ENCODE data around the gene ZNF43.

Gene ZNF43

DNA sequence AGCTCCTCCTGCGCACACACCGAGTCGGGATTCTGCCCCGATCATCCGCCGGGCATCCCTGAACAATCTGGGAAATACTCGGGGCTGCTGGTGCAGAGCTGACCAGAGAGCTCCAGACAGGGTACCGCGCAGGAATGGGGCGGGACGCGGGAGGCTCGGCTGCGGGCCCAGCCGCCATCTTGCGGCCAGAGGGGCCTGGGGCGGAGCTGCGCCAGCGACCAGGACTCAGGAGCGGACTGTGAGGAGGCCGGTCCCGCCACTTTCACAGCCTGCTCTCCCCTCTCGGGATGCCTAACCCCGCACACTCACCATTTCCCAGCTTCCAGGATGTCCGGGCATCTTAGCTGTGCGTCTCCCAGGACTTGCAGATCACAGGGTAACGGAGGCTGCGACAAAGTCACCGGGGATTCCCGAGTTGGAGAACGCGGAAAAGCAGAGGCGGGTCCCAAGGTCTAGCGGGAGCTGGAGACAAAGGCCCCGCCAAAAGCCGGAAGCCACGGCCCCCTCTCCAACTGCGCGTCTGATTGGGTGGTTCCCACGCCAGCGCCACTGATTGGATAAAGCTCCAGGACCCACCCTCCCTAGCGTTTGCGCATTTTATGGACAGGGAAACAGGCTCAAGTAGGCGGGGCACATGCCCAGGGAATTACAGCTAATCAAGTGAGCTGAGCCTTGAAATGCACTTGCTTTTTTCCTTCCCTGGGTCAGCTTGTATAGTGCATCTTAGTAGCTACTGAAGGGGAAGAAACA is 15.8 kb upstream of the ZNF43 start:
- TF ChIP-seq, protein P1, sequence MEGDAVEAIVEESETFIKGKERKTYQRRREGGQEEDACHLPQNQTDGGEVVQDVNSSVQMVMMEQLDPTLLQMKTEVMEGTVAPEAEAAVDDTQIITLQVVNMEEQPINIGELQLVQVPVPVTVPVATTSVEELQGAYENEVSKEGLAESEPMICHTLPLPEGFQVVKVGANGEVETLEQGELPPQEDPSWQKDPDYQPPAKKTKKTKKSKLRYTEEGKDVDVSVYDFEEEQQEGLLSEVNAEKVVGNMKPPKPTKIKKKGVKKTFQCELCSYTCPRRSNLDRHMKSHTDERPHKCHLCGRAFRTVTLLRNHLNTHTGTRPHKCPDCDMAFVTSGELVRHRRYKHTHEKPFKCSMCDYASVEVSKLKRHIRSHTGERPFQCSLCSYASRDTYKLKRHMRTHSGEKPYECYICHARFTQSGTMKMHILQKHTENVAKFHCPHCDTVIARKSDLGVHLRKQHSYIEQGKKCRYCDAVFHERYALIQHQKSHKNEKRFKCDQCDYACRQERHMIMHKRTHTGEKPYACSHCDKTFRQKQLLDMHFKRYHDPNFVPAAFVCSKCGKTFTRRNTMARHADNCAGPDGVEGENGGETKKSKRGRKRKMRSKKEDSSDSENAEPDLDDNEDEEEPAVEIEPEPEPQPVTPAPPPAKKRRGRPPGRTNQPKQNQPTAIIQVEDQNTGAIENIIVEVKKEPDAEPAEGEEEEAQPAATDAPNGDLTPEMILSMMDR (IDR thresholded peaks at IDR 0.05; ENCODE audit: low read depth, low read length), result no peak
- H3K4me3 ChIP-seq (ENCODE audit: low read depth, low read length), result peak overlapping the region; percentile 89

DNA sequence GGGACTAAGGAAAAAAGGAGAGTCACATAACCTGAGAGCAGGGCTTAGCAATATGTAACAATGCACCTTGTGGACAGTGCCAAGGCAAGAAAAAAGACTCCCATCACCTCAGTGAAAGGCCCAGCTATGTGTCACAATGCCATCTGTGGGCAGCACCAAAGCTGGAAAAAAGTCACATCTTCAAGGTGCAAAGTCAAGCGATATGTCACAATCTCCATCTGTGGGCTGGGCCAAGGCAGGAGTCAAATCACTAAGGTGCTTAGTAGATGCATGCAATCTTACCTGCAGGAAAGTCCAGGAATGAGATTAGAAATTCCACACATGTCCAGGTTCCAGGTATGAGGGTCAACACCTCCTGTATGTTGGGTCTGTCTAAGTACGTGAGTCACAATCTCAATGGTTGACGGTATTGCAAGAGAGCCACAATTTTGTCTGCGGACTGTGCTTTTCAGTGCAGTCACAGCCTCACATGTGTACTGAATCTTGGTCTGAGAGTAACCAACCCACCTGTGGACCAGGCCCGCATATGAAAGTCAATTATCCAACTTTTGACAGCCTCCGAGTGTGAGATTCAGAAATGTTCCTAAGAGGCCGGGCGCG is 14.8 kb upstream of the ZNF43 start:
- H3K4me3 ChIP-seq (ENCODE audit: low read depth, low read length), result peak overlapping the region; percentile 89
- TF ChIP-seq, protein P1 (IDR thresholded peaks at IDR 0.05; ENCODE audit: low read depth, low read length), result no peak

DNA sequence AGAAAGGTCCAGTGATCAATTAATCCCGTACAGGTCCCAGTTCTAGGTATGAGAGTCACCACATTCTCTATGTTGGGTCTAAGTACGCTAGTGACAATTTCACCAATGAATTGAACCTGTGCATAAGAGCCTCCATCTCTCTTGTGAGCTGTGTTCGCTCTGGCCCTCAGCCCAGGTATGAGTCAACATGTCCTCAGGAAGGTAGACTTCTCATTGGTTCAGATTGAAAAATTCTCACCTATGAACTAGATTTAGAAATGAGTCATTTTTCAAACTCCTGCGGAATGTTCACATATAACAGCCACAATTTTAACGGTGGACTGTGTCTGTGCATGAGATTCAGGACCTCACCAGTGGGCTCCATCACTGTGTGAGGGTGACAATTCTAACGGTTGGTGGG is 12.7 kb upstream of the ZNF43 start:
- TF ChIP-seq, protein P1 (IDR thresholded peaks at IDR 0.05; ENCODE audit: low read depth, low read length), result no peak
- H3K4me3 ChIP-seq (ENCODE audit: low read depth, low read length), result no peak overlapping the region

DNA sequence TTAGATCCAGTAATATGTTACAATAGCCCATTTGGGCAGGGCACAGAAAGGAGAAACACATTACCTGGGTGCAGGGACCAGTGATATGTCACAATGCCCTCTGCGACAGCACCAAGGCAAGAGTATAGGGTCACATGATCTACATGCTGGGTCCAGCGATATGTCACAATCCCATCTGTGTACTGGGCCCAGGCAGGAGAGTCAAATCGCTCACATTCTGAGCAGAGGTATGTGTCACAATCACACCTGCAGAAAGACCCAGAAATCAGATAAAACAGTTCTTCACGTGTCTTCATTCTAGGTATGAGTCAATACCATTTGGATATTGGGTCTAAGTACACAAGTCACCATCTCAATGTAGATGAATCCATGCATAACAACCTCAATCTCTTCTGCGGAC is 7.1 kb upstream of the ZNF43 start:
- TF ChIP-seq, protein P1 (IDR thresholded peaks at IDR 0.05; ENCODE audit: low read depth, low read length), result no peak
- H3K4me3 ChIP-seq (ENCODE audit: low read depth, low read length), result no peak overlapping the region

DNA sequence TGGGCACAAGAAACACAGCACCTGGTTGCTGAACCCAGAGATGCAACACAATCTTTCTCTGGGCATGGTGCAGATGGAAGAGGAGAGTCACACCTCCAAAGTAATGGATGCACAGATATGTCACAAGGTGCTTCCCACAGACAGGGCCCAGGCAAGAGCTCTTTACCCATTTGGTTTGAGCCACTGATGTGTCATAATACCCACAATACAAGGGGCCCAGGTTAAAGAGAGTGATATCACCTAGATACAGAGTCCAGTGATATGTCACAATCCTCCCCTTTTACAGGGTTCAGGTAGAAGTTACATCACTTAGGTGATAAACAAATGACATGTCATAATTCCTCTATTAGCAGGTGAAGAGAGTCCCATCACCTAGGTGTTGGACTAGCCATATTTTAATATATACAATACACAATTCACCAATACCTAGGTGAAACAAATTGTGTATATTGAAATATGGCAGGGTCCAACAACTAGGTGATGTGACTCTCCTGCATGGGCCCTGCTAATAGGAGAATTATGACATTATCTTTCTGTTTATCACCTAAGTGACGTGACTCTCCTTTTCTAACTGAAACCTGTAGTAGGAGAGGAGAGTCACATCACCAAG is 5.6 kb upstream of the ZNF43 start:
- TF ChIP-seq, protein P1 (IDR thresholded peaks at IDR 0.05; ENCODE audit: low read depth, low read length), result no peak
- H3K4me3 ChIP-seq (ENCODE audit: low read depth, low read length), result no peak overlapping the region

DNA sequence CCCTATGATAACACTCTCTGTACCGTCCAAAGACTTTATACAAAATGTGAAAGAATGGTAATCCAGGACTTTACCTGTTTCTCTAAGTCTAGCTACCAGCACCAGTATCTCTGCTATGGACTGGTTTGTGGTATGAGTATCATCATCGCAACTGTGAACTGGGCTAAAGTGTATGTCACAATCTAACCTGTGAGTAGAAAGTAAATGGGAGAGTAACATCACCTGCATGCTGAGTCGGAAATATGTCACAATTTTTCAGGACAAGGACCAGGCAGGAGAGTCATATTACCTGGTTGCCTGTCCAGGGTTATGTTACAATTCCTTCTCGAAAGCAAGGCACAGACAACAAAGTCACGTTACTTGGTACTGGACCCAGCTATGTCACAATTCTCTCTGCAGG is 5.1 kb upstream of the ZNF43 start:
- H3K4me3 ChIP-seq (ENCODE audit: low read depth, low read length), result no peak overlapping the region
- TF ChIP-seq, protein P1 (IDR thresholded peaks at IDR 0.05; ENCODE audit: low read depth, low read length), result no peak

DNA sequence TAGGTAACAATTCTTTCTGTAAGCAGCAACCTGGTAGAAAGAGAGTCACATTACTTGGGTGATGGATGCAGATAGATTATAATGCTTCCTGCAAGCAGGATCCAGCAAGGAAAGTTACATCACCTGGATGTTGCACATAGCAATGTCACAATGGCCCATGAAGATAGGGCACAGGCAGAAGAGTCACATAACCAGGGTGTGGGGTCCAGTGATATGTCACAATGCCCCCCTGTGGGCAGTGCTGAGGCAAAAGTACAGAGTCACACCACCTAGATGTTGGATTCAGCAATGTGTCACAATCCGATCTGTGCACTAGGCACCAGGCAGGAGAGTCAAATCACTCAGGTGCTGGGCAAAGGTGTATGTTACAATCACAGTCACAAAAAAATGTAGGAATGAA is 4.0 kb upstream of the ZNF43 start:
- no peak overlapping the region for H3K4me3 ChIP-seq (ENCODE audit: low read depth, low read length)
- TF ChIP-seq, protein P1 (IDR thresholded peaks at IDR 0.05; ENCODE audit: low read depth, low read length), result no peak
